Measurements from ENCODE around the gene SYT14.
"Not testable (repeated sequence)": the region's sequence is repeated elsewhere in the genome, so short reads cannot be mapped to it uniquely, and the experiment has no call there.

The SYT14 gene

DNA sequence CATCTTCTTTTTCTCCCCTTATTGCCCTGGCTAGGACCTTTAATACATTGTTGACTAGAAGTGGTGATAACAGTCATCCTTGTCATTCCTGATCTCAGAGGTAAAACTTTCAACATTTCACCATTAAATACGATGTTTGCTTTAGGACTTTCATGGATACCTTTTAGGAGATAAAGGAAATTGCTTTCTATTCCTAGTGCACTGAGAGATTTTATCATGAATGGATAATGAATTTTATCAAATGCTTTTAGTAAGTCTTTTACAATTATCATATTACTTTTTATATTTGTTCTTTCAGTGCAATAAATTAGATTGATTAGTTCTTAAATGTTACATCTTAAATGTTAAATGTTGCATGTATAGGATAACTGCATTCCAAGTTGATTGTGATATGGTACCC is 147.3 kb downstream of the SYT14 start:
- no peak for TF ChIP-seq ZFX (IDR thresholded peaks at IDR 0.05; ENCODE audit: borderline replicate concordance)
- no peak for TF ChIP-seq CTCF (IDR thresholded peaks at IDR 0.05)
- no peak overlapping the region for H3K27ac ChIP-seq

DNA sequence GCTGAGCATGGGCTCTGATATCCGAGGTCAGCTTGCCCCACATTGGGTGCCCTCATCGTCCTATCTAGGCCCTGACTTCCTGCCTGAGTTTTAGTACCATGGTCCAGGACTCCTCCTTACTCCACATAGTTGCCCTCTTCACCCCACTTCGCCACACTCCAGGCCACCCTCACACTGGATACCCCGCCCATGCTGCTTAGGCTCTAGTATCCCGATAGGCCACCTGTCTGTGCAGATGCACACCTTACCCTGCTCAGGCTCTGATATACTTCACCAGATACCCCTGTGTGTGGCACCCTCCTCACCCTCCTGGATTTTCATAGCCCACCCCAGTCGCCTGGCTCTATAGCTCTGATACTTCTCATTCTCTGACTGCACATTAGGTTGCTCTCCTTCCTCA is 149.0 kb downstream of the SYT14 start:
- no peak overlapping the region for H3K27ac ChIP-seq
- TF ChIP-seq CTCF (IDR thresholded peaks at IDR 0.05) (no peak), ZFX (IDR thresholded peaks at IDR 0.05; ENCODE audit: borderline replicate concordance) (no peak)

DNA sequence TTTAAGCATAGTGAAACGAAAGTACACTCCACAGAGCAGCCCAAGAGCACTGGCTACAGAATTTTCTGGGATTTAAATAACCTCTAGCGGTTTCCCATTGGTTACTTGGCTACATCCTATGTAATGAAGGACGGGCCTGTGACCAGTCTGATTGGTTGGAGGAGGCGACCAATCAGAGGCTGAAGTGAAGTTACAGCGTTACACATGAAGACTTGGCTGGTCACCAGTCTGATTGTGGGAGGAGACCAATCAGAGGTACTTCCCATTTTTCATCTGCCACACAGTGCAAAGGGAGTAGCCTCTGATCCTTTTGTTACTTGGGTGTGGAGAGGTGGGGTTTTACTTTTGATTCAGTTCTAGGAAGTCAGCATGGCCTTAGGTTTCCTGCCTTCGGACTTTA is 151.8 kb downstream of the SYT14 start:
- H3K27ac ChIP-seq, result no peak overlapping the region
- TF ChIP-seq ZFX (IDR thresholded peaks at IDR 0.05; ENCODE audit: borderline replicate concordance), result no peak

DNA sequence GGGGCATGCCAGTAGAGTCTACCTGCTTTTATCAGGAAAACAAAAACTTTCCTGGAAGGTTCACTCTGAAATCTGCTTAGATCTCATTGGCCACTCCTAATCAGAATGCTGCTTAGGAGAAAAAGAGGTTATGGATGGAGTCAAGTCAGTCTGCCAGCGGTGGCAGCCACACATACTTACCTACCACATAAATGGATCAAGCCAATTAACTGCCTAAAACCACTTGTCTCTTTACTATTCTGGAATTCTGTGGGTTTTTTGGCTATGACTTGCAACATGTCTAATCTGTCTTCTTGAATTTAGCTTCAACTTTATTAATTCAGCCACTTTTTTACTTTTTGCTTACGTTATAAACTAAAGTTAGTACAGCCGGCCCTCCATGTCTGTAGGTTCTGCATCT is 154.3 kb downstream of the SYT14 start:
- TF ChIP-seq CTCF (IDR thresholded peaks at IDR 0.05), result no peak
- TF ChIP-seq ZFX (IDR thresholded peaks at IDR 0.05; ENCODE audit: borderline replicate concordance), result no peak
- no peak overlapping the region for H3K27ac ChIP-seq

- no peak for TF ChIP-seq ZFX (IDR thresholded peaks at IDR 0.05; ENCODE audit: borderline replicate concordance)
- H3K27ac ChIP-seq, result no peak overlapping the region
Observed at GRCh38 chr1:210093461-210093860, 155.4 kb downstream of the SYT14 start.

- no peak overlapping the region for H3K27ac ChIP-seq
- TF ChIP-seq ZFX (IDR thresholded peaks at IDR 0.05; ENCODE audit: borderline replicate concordance) (no peak), CTCF (IDR thresholded peaks at IDR 0.05) (no peak)
Observed at GRCh38 chr1:210098356-210098755, 160.3 kb downstream of the SYT14 start.

GRCh38 chr1:210099921-210100320 is 161.9 kb downstream of the SYT14 start:
- no peak for TF ChIP-seq ZFX (IDR thresholded peaks at IDR 0.05; ENCODE audit: borderline replicate concordance)
- TF ChIP-seq CTCF (IDR thresholded peaks at IDR 0.05), result no peak
- H3K27ac ChIP-seq, result no peak overlapping the region

DNA sequence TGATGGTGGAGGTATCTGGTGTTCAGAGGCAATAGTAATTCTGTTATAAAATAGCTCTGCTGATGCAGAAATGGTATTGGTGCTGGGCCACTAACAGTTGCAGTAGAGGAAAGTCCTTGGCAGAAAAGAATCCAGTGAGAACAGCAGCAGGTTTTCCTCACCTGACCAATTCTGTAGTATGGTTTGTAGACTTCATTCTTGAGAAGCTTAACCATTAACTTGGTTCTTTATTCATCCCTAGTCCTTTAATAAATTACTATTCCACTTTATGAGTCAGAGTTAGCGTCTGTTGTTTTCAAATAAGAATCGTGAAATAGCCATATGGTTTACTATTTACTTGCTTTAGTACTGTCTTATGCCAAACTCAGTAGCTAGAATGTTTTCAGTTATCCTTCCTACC is 166.1 kb downstream of the SYT14 start:
- TF ChIP-seq ZFX (IDR thresholded peaks at IDR 0.05; ENCODE audit: borderline replicate concordance), result no peak
- no peak for TF ChIP-seq CTCF (IDR thresholded peaks at IDR 0.05)

DNA sequence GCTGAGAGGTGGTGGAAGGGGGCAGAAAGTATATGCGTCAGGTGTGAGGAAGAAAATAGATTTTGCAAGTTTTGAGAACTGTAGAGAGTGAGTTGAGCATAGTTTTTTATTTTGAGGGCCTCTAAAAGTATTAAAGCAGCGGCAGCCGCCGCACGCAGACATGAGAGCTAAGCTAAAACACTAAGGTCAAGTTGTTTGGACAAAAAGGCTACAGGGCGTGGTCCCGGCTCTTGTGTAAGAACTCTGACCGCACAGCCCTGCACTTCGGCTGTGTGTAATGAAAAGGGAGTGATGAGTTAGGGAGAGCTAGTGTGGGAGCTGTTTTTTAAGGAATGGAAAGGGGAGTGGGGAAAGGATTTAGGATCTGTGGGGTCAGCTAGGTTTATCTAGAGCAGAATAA is 174.9 kb downstream of the SYT14 start:
- not testable (repeated sequence) for H3K27ac ChIP-seq

More for the DNA sequence above, 166.1 kb downstream of the SYT14 start:
- H3K27ac ChIP-seq, result no peak overlapping the region
